HCT116 (cell line): Measurements from ENCODE around the gene MOK. TPM values are rescaled to one million over a fixed set of nuclear protein-coding genes. Genes with fewer than 3 reads are reported as not detected.

Source experiments
- ATAC-seq: fragments of 200-7000 bp; cut with Tn5 transposase; 2 replicates; pipeline ENCODE4 v1.9.1; 2020; ENCODE audit warnings: mild to moderate bottlenecking, moderate library complexity
- BruUV-seq: library from RNA; stranded (reverse); fragments of 400-500 nt; replicated peaks from 2 replicates; lab custom pipeline; 2021; lab: Mats Ljungman, UMichigan
- CTCF ChIA-PET: fragments of 300-600 bp; sonication (Branson Sonifier 250); formaldehyde crosslinking; loops from one replicate; lab custom pipeline; 2021; ENCODE audit warnings: antibody characterized with exemption; lab: Charles Lee
- POLR2A ChIA-PET: fragments of 300-600, 350-600 bp; sonication (Branson Sonifier 250); formaldehyde crosslinking; loops from one replicate; lab custom pipeline; 2021; ENCODE audit warnings: antibody characterized with exemption; lab: Charles Lee
- RAD21 ChIA-PET, 2 experiments: fragments of 300-600 bp; sonication (Branson Sonifier 250); formaldehyde crosslinking; loops; one replicate each; lab custom pipeline; 2023; ENCODE audit warnings: low total read pairs in 2 of 2; ENCODE audit not compliant: uncharacterized antibody in 2 of 2, unreplicated experiment in 2 of 2, low non-redundant PET in 1 of 2; lab: Charles Lee
- DNase-seq: peaks from one replicate; pipeline ENCODE4 v3.0.0-alpha.2; 2010; ENCODE audit warnings: low read depth, low spot score
- H2AFZ ChIP-seq: fragments of 200-600 bp; shearing (Covaris generic), sonication (generic); 2 replicates; pipeline ENCODE4 v1.6.1; 2017; ENCODE audit warnings: low read depth, mixed run types, mixed read lengths, antibody characterized with exemption, low read length; ENCODE audit not compliant: poor library complexity, severe bottlenecking
- H3K27ac ChIP-seq: 2 replicates; pipeline ENCODE4 v1.5.1; 2012; ENCODE audit warnings: low read depth, low read length
- H3K27me3 ChIP-seq: fragments of 200-600 bp; sonication (generic); 2 replicates; pipeline ENCODE4 v1.6.1; 2016; ENCODE audit warnings: mixed run types, low read length, mixed read lengths; ENCODE audit not compliant: insufficient read depth
- H3K36me3 ChIP-seq, 2 experiments: fragments of 200-500 bp in 1 of 2; fragments of 200-600 bp in 1 of 2; sonication (Bioruptor generic) in 1 of 2; sonication (generic) in 1 of 2; 2 replicates each; pipeline versions ENCODE4 v1.5.1 to v1.6.1; 2014 to 2016; ENCODE audit warnings: low read length in 2 of 2, inconsistent platforms in 1 of 2, mixed read lengths in 1 of 2, mixed run types in 1 of 2; ENCODE audit not compliant: insufficient read depth in 2 of 2, control insufficient read depth in 1 of 2
- H3K4me1 ChIP-seq, 2 experiments: fragments of 200-600 bp in 1 of 2; sonication (generic) in 1 of 2; 2 replicates each; pipeline versions ENCODE4 v1.5.1 to v1.6.1; 2012 to 2017; ENCODE audit warnings: low read length in 2 of 2, inconsistent platforms in 1 of 2, mild to moderate bottlenecking in 1 of 2, mixed read lengths in 1 of 2, mixed run types in 1 of 2, moderate library complexity in 1 of 2; ENCODE audit not compliant: insufficient read depth in 2 of 2, control insufficient read depth in 1 of 2
- H3K4me2 ChIP-seq: fragments of 200-600 bp; sonication (generic); 2 replicates; pipeline ENCODE4 v1.6.1; 2017; ENCODE audit warnings: mixed run types, low read length, mixed read lengths
- H3K4me3 ChIP-seq, 2 experiments: fragments of 200-600 bp in 1 of 2; sonication (generic) in 1 of 2; replicated peaks in 1 of 2; 2 replicates each; pipeline ENCODE4 v1.5.1; 2011 to 2016; ENCODE audit warnings: low read length in 2 of 2, control low read depth in 1 of 2, low read depth in 1 of 2, mild to moderate bottlenecking in 1 of 2, mixed read lengths in 1 of 2, mixed run types in 1 of 2
- H3K79me2 ChIP-seq: fragments of 200-600 bp; sonication (generic); 2 replicates; pipeline ENCODE4 v1.6.1; 2017; ENCODE audit warnings: mild to moderate bottlenecking, mixed run types, low read length, moderate library complexity, mixed read lengths; ENCODE audit not compliant: insufficient read depth
- H3K9ac ChIP-seq: fragments of 200-600 bp; sonication (generic); 2 replicates; pipeline ENCODE4 v1.6.1; 2016; ENCODE audit warnings: low read length, mixed read lengths
- H3K9me2 ChIP-seq: fragments of 200-600 bp; sonication (generic), shearing (Covaris generic); 2 replicates; pipeline ENCODE4 v1.6.1; 2017; ENCODE audit warnings: mixed run types, mild to moderate bottlenecking, moderate library complexity; ENCODE audit not compliant: insufficient read depth
- H3K9me3 ChIP-seq, 2 experiments: fragments of 200-500 bp in 1 of 2; fragments of 200-600 bp in 1 of 2; sonication (Bioruptor generic) in 1 of 2; sonication (generic) in 1 of 2; 2 replicates each; pipeline ENCODE4 v1.6.1; 2014 to 2017; ENCODE audit warnings: low read length in 2 of 2, mixed read lengths in 2 of 2, inconsistent platforms in 1 of 2, low read depth in 1 of 2, mild to moderate bottlenecking in 1 of 2, mixed run types in 1 of 2, moderate library complexity in 1 of 2; ENCODE audit not compliant: control insufficient read depth in 1 of 2, insufficient read depth in 1 of 2
- H4K20me1 ChIP-seq: fragments of 200-600 bp; sonication (generic), shearing (Covaris generic); 2 replicates; pipeline ENCODE4 v1.6.1; 2017; ENCODE audit warnings: mixed run types, mild to moderate bottlenecking, moderate library complexity; ENCODE audit not compliant: insufficient read depth
- CBX3 ChIP-seq: IDR thresholded peaks from 2 replicates; pipeline ENCODE4 v1.6.1; 2012; ENCODE audit warnings: low read depth
- CEBPB ChIP-seq: IDR thresholded peaks from 2 replicates; pipeline ENCODE4 v1.6.1; 2012; ENCODE audit warnings: low read depth
- ELF1 ChIP-seq: IDR thresholded peaks from 2 replicates; pipeline ENCODE4 v1.6.1; 2012; ENCODE audit warnings: low read depth, borderline replicate concordance
- EZH2phosphoT487 ChIP-seq: fragments of 200-600 bp; IDR thresholded peaks from 2 replicates; pipeline ENCODE4 v1.6.1; 2018; ENCODE audit warnings: antibody characterized with exemption, borderline replicate concordance
- FOSL1 ChIP-seq: IDR thresholded peaks from 2 replicates; pipeline ENCODE4 v1.6.1; 2012; ENCODE audit warnings: low read depth
- JUND ChIP-seq: IDR thresholded peaks from 2 replicates; pipeline ENCODE4 v1.6.1; 2012
- POLR2AphosphoS5 ChIP-seq: IDR thresholded peaks from 2 replicates; pipeline ENCODE4 v1.6.1; 2011; ENCODE audit warnings: mild to moderate bottlenecking, low read depth, low read length, moderate library complexity
- RAD21 ChIP-seq: IDR thresholded peaks from 2 replicates; pipeline ENCODE4 v1.6.1; 2012; ENCODE audit warnings: low read depth, mild to moderate bottlenecking
- SP1 ChIP-seq: IDR thresholded peaks from 2 replicates; pipeline ENCODE4 v1.6.1; 2012; ENCODE audit warnings: low read depth
- YY1 ChIP-seq: IDR thresholded peaks from 2 replicates; pipeline ENCODE4 v1.6.1; 2011; ENCODE audit warnings: low read length, low read depth, moderate library complexity, mild to moderate bottlenecking; ENCODE audit not compliant: insufficient replicate concordance; ENCODE audit errors: extremely low read depth
- ZNF274 ChIP-seq: fragments of 200-500 bp; sonication (Bioruptor generic); IDR thresholded peaks from 2 replicates; pipeline ENCODE4 v1.6.1; 2014; ENCODE audit warnings: mild to moderate bottlenecking, low read depth, low read length, inconsistent platforms
- intact Hi-C: fragments of 100-400 bp; cut with micrococcal nuclease; formaldehyde crosslinking; loops from 2 replicates; pipeline ENCODE4 v1.10.0; 2022
- total RNA-seq: library from RNA; stranded (reverse); gene quantifications from one replicate; pipeline ENCODE4 v1.2.1, GENCODE V29; 2021; ENCODE audit not compliant: unreplicated experiment
- TF ChIP-seq, protein P1 (sequence below), 3 experiments: fragments of 200-600 bp in 1 of 3; sonication (generic) in 1 of 3; IDR thresholded peaks in 2 of 3; conservative IDR thresholded peaks in 1 of 3; 2 replicates each; pipeline ENCODE4 v1.5.1; 2012 to 2017; ENCODE audit warnings: low read depth in 2 of 3, low read length in 2 of 3, antibody characterized with exemption in 1 of 3, borderline replicate concordance in 1 of 3, control low read depth in 1 of 3, mild to moderate bottlenecking in 1 of 3, mixed read lengths in 1 of 3, mixed run types in 1 of 3, moderate library complexity in 1 of 3; ENCODE audit not compliant: insufficient read depth in 1 of 3
- TF ChIP-seq, protein P2 (sequence below): IDR thresholded peaks from 2 replicates; pipeline ENCODE4 v1.6.1; 2012
- TF ChIP-seq, protein P3 (sequence below): IDR thresholded peaks from 2 replicates; pipeline ENCODE4 v1.6.1; 2011; ENCODE audit warnings: mild to moderate bottlenecking, low read length, moderate library complexity; ENCODE audit not compliant: insufficient replicate concordance; ENCODE audit errors: extremely low read depth
- TF ChIP-seq, protein P4 (sequence below): IDR thresholded peaks from 2 replicates; pipeline ENCODE4 v1.6.1; 2012

MOK gene
- total RNA-seq, 1 experiment from 2014 or later = 9.4 TPM

DNA sequence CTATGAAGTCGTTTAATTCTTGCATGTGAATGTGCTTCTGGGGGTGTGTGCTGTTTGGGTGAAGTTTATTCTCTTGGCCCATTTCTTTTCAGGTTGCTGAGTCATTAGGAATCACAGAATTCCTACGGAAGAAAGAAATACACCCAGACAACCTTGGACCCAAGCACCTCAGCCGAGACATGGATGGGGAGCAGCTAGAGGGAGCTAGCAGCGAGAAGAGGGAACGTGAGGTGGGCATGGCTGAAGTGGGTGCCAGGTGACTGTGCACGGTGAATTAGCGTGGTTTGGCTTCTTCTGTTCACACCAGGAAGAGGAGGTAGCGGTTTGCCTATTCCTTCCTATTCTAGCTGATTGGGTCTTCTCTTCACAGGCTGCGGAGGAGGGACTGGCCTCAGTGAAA lies 33.8 kb upstream of the MOK start:
- no TSS peak for BruUV-seq
- H2AFZ ChIP-seq = no peak overlapping the region
- H3K79me2 ChIP-seq = no peaks in the 10 kb centered on the region
- no peaks in the 10 kb centered on the region for H3K9me2 ChIP-seq
- RAD21 ChIA-PET = no interaction called here
- DNase-seq = no peak
- H3K27ac ChIP-seq = no peak overlapping the region
- peaks cover 5 to 14% of the 10 kb centered on the region in 2 experiments; a peak in 3 of 4 replicates for H3K36me3 ChIP-seq
- H3K9me3 ChIP-seq = no peaks in the 10 kb centered on the region
- CTCF ChIA-PET = no interaction called here
- no peak for TF ChIP-seq JUND
- no peak for TF ChIP-seq ZNF274
- TF ChIP-seq, protein P1, sequence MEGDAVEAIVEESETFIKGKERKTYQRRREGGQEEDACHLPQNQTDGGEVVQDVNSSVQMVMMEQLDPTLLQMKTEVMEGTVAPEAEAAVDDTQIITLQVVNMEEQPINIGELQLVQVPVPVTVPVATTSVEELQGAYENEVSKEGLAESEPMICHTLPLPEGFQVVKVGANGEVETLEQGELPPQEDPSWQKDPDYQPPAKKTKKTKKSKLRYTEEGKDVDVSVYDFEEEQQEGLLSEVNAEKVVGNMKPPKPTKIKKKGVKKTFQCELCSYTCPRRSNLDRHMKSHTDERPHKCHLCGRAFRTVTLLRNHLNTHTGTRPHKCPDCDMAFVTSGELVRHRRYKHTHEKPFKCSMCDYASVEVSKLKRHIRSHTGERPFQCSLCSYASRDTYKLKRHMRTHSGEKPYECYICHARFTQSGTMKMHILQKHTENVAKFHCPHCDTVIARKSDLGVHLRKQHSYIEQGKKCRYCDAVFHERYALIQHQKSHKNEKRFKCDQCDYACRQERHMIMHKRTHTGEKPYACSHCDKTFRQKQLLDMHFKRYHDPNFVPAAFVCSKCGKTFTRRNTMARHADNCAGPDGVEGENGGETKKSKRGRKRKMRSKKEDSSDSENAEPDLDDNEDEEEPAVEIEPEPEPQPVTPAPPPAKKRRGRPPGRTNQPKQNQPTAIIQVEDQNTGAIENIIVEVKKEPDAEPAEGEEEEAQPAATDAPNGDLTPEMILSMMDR (IDR thresholded peaks at IDR 0.05 in 2 of 3, conservative IDR thresholded peaks at IDR 0.05 in 1 of 3; ENCODE audit: borderline replicate concordance in 1 of 3, insufficient read depth in 1 of 3, low read depth in 2 of 3, low read length in 2 of 3) = no peak
- TF ChIP-seq YY1 = no peak
- TF ChIP-seq, protein P2, sequence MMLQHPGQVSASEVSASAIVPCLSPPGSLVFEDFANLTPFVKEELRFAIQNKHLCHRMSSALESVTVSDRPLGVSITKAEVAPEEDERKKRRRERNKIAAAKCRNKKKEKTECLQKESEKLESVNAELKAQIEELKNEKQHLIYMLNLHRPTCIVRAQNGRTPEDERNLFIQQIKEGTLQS = no peak
- TF ChIP-seq, all 23 proteins: peak for 0
- intact Hi-C loops = no loop called here
- no peak for ATAC-seq
- POLR2A ChIA-PET = no interaction called here
- H4K20me1 ChIP-seq = no peaks in the 10 kb centered on the region
- H3K27me3 ChIP-seq = no peaks in the 10 kb centered on the region
- no peak overlapping the region for H3K9ac ChIP-seq
- H3K4me1 ChIP-seq = no peaks in the 10 kb centered on the region
- H3K4me3 ChIP-seq = no peak overlapping the region
- no peak overlapping the region for H3K4me2 ChIP-seq

DNA sequence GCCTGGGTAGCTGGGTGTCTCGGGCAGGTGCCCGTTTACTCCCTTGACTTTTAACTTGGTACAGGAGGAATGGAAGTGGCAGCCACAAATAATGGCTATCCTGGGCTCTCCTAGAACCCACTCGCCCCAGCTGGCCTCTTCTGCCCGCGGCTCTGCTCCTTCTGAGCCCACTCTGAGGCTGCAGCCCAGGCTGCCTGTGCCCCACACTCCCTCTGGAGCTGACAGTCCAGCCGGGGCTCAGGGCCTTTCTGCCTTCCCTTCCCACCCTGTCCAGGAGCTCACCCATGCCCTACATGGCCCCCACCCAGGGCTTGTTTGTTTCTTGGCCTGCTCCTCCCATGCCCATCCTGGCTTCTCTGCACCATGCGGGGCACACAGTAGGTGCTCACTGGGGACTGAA lies 30.2 kb upstream of the MOK start:
- Histone ChIP-seq H3K9me2 (no peaks in the 10 kb centered on the region), H3K4me1 (no peaks in the 10 kb centered on the region), H3K36me3 (peaks cover 10 to 14% of the 10 kb centered on the region in 2 experiments; a peak in 3 of 4 replicates), H3K9ac (no peak overlapping the region), H2AFZ (no peak overlapping the region), H4K20me1 (no peaks in the 10 kb centered on the region), H3K4me3 (no peak overlapping the region), H3K4me2 (no peak overlapping the region), H3K27me3 (no peaks in the 10 kb centered on the region), H3K9me3 (no peaks in the 10 kb centered on the region), H3K27ac (no peak overlapping the region), H3K79me2 (no peaks in the 10 kb centered on the region)
- no peak for ATAC-seq
- no TSS peak for BruUV-seq
- ChIA-PET CTCF (no interaction called here), POLR2A (no interaction called here), RAD21 (no interaction called here)
- intact Hi-C loops = no loop called here
- no peak for DNase-seq
- TF ChIP-seq, protein P3, sequence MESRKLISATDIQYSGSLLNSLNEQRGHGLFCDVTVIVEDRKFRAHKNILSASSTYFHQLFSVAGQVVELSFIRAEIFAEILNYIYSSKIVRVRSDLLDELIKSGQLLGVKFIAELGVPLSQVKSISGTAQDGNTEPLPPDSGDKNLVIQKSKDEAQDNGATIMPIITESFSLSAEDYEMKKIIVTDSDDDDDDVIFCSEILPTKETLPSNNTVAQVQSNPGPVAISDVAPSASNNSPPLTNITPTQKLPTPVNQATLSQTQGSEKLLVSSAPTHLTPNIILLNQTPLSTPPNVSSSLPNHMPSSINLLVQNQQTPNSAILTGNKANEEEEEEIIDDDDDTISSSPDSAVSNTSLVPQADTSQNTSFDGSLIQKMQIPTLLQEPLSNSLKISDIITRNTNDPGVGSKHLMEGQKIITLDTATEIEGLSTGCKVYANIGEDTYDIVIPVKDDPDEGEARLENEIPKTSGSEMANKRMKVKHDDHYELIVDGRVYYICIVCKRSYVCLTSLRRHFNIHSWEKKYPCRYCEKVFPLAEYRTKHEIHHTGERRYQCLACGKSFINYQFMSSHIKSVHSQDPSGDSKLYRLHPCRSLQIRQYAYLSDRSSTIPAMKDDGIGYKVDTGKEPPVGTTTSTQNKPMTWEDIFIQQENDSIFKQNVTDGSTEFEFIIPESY = no peak
- no peak for TF ChIP-seq RAD21
- no peak for TF ChIP-seq YY1
- TF ChIP-seq, protein P4, sequence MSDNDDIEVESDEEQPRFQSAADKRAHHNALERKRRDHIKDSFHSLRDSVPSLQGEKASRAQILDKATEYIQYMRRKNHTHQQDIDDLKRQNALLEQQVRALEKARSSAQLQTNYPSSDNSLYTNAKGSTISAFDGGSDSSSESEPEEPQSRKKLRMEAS = no peak
- TF ChIP-seq FOSL1 = no peak
- TF ChIP-seq CBX3 = no peak
- TF ChIP-seq CEBPB = no peak
- TF ChIP-seq EZH2phosphoT487 = no peak
- TF ChIP-seq SP1 = no peak
- no peak for TF ChIP-seq ELF1
- TF ChIP-seq, protein P2 = no peak
- TF ChIP-seq POLR2AphosphoS5 = no peak
